ENCODE results near the gene EPS8. TPM values are rescaled to one million over a fixed set of nuclear protein-coding genes. Genes with fewer than 3 reads are reported as not detected.

EPS8 gene
- total RNA-seq, 1 donor from 2014 or later, result 41.7 TPM

- no peak overlapping the region for H3K4me3 ChIP-seq (ENCODE audit: low read depth, low read length)
- TF ChIP-seq CTCF (conservative IDR thresholded peaks at IDR 0.05; ENCODE audit: low read depth, low read length), result no peak
- DNase-seq (ENCODE audit: low read depth), result no peak
Measured at GRCh38 chr12:15722951-15723350, 66.2 kb downstream of the EPS8 start.

- TF ChIP-seq CTCF (conservative IDR thresholded peaks at IDR 0.05; ENCODE audit: low read depth, low read length), result no peak
Measured at GRCh38 chr12:15721316-15722115, 67.7 kb downstream of the EPS8 start.

GRCh38 chr12:15720295-15720694, 68.9 kb downstream of the EPS8 start:
- no peak for TF ChIP-seq CTCF (conservative IDR thresholded peaks at IDR 0.05; ENCODE audit: low read depth, low read length)
- no peak overlapping the region for H3K4me3 ChIP-seq (ENCODE audit: low read depth, low read length)
- DNase-seq (ENCODE audit: low read depth), result no peak

More at GRCh38 chr12:15721316-15722115, 67.7 kb downstream of the EPS8 start:
- H3K4me3 ChIP-seq (ENCODE audit: low read depth, low read length), result no peak overlapping the region
- no peak for DNase-seq (ENCODE audit: low read depth)

- no peak for DNase-seq (ENCODE audit: low read depth)
- no peak for TF ChIP-seq CTCF (conservative IDR thresholded peaks at IDR 0.05; ENCODE audit: low read depth, low read length)
Measured at GRCh38 chr12:15719230-15719629, 70.0 kb downstream of the EPS8 start.

GRCh38 chr12:15717940-15718567, 71.1 kb downstream of the EPS8 start:
- no peak for TF ChIP-seq CTCF (conservative IDR thresholded peaks at IDR 0.05; ENCODE audit: low read depth, low read length)
- DNase-seq (ENCODE audit: low read depth), result no peak
- H3K4me3 ChIP-seq (ENCODE audit: low read depth, low read length), result no peak overlapping the region

More at GRCh38 chr12:15719230-15719629, 70.0 kb downstream of the EPS8 start:
- no peak overlapping the region for H3K4me3 ChIP-seq (ENCODE audit: low read depth, low read length)

- H3K4me3 ChIP-seq (ENCODE audit: low read depth, low read length), result no peak overlapping the region
- TF ChIP-seq CTCF (conservative IDR thresholded peaks at IDR 0.05; ENCODE audit: low read depth, low read length), result no peak
- no peak for DNase-seq (ENCODE audit: low read depth)
Measured at GRCh38 chr12:15716581-15716980, 72.6 kb downstream of the EPS8 start.

All from epithelial cell of proximal tubule (primary cell).